GM21723 (cell line): Measurements from ENCODE around the gene SCYGR4.
"Not testable (repeated sequence)": the region's sequence is repeated elsewhere in the genome, so short reads cannot be mapped to it uniquely, and the experiment has no call there.

Experiments used
- ATAC-seq: cut with Tn5 transposase; IDR thresholded peaks from one replicate; pipeline ENCODE4 v1.9.1; 2021; ENCODE audit warnings: mild to moderate bottlenecking, moderate library complexity; ENCODE audit not compliant: unreplicated experiment

The SCYGR4 gene

GRCh38 chr2:227617316-227618230 lies at the start of gene SCYGR4:
TSS of gene SCYGR4 (plus strand) at chr2:227617498. CDS start at chr2:227617498, 0 bp downstream.
- ATAC-seq: no peak

- no peak for ATAC-seq
Measured at GRCh38 chr2:227568852-227569169, 48.5 kb upstream of the SCYGR4 start.

- ATAC-seq: no peak
Measured at GRCh38 chr2:227570615-227571014, 46.7 kb upstream of the SCYGR4 start.

- no peak for ATAC-seq
Measured at GRCh38 chr2:227576110-227576509, 41.2 kb upstream of the SCYGR4 start.

GRCh38 chr2:227576812-227577211 lies 40.5 kb upstream of the SCYGR4 start:
- ATAC-seq: no peak

- no peak for ATAC-seq
Measured at GRCh38 chr2:227577555-227577954, 39.7 kb upstream of the SCYGR4 start.

- no peak for ATAC-seq
Measured at GRCh38 chr2:227578642-227579041, 38.7 kb upstream of the SCYGR4 start.

GRCh38 chr2:227579791-227580190 lies 37.5 kb upstream of the SCYGR4 start:
- ATAC-seq: no peak

GRCh38 chr2:227582369-227582768 lies 34.9 kb upstream of the SCYGR4 start:
- ATAC-seq: no peak

GRCh38 chr2:227592694-227593387 lies 24.5 kb upstream of the SCYGR4 start:
- peak; percentile 88 for ATAC-seq

GRCh38 chr2:227595797-227596196 lies 21.5 kb upstream of the SCYGR4 start:
- ATAC-seq: no peak

- no peak for ATAC-seq
Measured at GRCh38 chr2:227597036-227597435, 20.3 kb upstream of the SCYGR4 start.

- ATAC-seq: no peak
Measured at GRCh38 chr2:227597998-227598397, 19.3 kb upstream of the SCYGR4 start.

GRCh38 chr2:227598835-227599503 lies 18.3 kb upstream of the SCYGR4 start, which contains the start of gene SCYGR2:
TSS of gene SCYGR2 (plus strand) at chr2:227598893. CDS start at chr2:227598893, 0 bp downstream.
- not testable (repeated sequence) for ATAC-seq

GRCh38 chr2:227602358-227602757 lies 14.9 kb upstream of the SCYGR4 start:
- no peak for ATAC-seq

- no peak for ATAC-seq
Measured at GRCh38 chr2:227606476-227606875, 10.8 kb upstream of the SCYGR4 start.

GRCh38 chr2:227607941-227608340 lies 9.4 kb upstream of the SCYGR4 start:
- ATAC-seq: no peak

GRCh38 chr2:227608561-227609338 lies 8.5 kb upstream of the SCYGR4 start:
- ATAC-seq: peak; percentile 53

- no peak for ATAC-seq
Measured at GRCh38 chr2:227610123-227610522, 7.2 kb upstream of the SCYGR4 start.

- no peak for ATAC-seq
Measured at GRCh38 chr2:227612546-227613271, 4.6 kb upstream of the SCYGR4 start.
